Measurements from ENCODE around the gene ULK3.

The ULK3 gene

GRCh38 chr15:74873756-74874424, 30.9 kb upstream of the ULK3 start:
- peak overlapping the region; percentile 24; the same call in 1 of the 2 replicates for H3K27ac ChIP-seq
- H3K27me3 ChIP-seq (ENCODE audit: insufficient read depth, low read depth): no peaks in the 10 kb centered on the region
- H4K20me1 ChIP-seq (ENCODE audit: insufficient read depth): no peaks in the 10 kb centered on the region
- H3K36me3 ChIP-seq (ENCODE audit: insufficient read depth): no peaks in the 10 kb centered on the region; the same call in 1 of the 2 replicates
- H3K79me2 ChIP-seq (ENCODE audit: insufficient read depth, low read depth): peaks cover 37% of the 10 kb centered on the region; the same call in 1 of the 2 replicates
- peak overlapping the region; percentile 50; the same call in 1 of the 2 replicates for H3K9ac ChIP-seq
- no peak for TF ChIP-seq CTCF (conservative IDR thresholded peaks at IDR 0.05; ENCODE audit: low read depth, low read length)
- peak overlapping the region; percentile 74 for H3K4me2 ChIP-seq
- peak overlapping the region; percentile 97 for H2AFZ ChIP-seq (ENCODE audit: low read depth)
- no peak overlapping the region for H3K4me3 ChIP-seq (IDR thresholded peaks at IDR 0.05; ENCODE audit: insufficient read depth, low read depth, low read length)
- peaks cover 22% of the 10 kb centered on the region for H3K4me1 ChIP-seq (ENCODE audit: low read depth, poor library complexity, severe bottlenecking)

- H3K4me3 ChIP-seq (IDR thresholded peaks at IDR 0.05; ENCODE audit: insufficient read depth, low read depth, low read length): no peak within 1 kb of the TSS
- H3K79me2 ChIP-seq (ENCODE audit: insufficient read depth, low read depth): peaks cover 44% of the 10 kb centered on the region; the same call in 1 of the 2 replicates
- H3K27ac ChIP-seq: peak within 1 kb of the TSS; percentile 61
- no peaks in the 10 kb centered on the region for H4K20me1 ChIP-seq (ENCODE audit: insufficient read depth)
- peaks cover 23% of the 10 kb centered on the region for H3K4me1 ChIP-seq (ENCODE audit: low read depth, poor library complexity, severe bottlenecking)
- H3K9ac ChIP-seq: peak within 1 kb of the TSS; percentile 82
- no peak for TF ChIP-seq CTCF (conservative IDR thresholded peaks at IDR 0.05; ENCODE audit: low read depth, low read length)
- H2AFZ ChIP-seq (ENCODE audit: low read depth): peak within 1 kb of the TSS; percentile 97
- peak within 1 kb of the TSS; percentile 94 for H3K4me2 ChIP-seq
- H3K27me3 ChIP-seq (ENCODE audit: insufficient read depth, low read depth): no peaks in the 10 kb centered on the region
- no peaks in the 10 kb centered on the region; the same call in 1 of the 2 replicates for H3K36me3 ChIP-seq (ENCODE audit: insufficient read depth)
Measured at GRCh38 chr15:74873036-74873755, 30.2 kb upstream of the ULK3 start, which contains the start of gene SCAMP2. Gene SCAMP2 (minus strand): TSS chr15:74873365. CDS start chr15:74873255, 110 bp downstream.

DNA sequence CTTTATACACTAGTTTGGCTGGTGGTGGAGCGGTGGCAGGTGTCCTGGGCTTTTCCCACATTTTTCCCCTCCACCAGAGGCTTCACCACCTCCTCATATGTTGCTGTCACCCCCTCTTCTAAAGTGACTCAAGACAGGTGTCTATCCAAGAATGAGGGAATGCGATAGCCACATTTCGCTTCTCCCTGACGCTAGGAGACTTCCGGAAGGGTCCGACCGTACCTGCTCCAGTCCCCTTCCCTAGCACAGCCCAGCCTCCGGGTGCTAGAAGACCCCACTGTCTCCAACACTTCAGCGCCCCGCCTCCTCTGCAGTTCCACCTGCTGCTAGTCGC, 29.7 kb upstream of the ULK3 start:
- no peak for TF ChIP-seq CTCF (conservative IDR thresholded peaks at IDR 0.05; ENCODE audit: low read depth, low read length)
- peak overlapping the region; percentile 94 for H3K4me2 ChIP-seq
- H3K4me1 ChIP-seq (ENCODE audit: low read depth, poor library complexity, severe bottlenecking): peaks cover 23% of the 10 kb centered on the region
- peak overlapping the region; percentile 61 for H3K27ac ChIP-seq
- H3K36me3 ChIP-seq (ENCODE audit: insufficient read depth): no peaks in the 10 kb centered on the region; the same call in 1 of the 2 replicates
- no peaks in the 10 kb centered on the region for H4K20me1 ChIP-seq (ENCODE audit: insufficient read depth)
- H3K27me3 ChIP-seq (ENCODE audit: insufficient read depth, low read depth): no peaks in the 10 kb centered on the region
- H3K79me2 ChIP-seq (ENCODE audit: insufficient read depth, low read depth): peaks cover 49% of the 10 kb centered on the region; the same call in 1 of the 2 replicates
- H3K9ac ChIP-seq: peak overlapping the region; percentile 82
- peak overlapping the region; percentile 97; the same call in 1 of the 2 replicates for H2AFZ ChIP-seq (ENCODE audit: low read depth)
- no peak overlapping the region for H3K4me3 ChIP-seq (IDR thresholded peaks at IDR 0.05; ENCODE audit: insufficient read depth, low read depth, low read length)

DNA sequence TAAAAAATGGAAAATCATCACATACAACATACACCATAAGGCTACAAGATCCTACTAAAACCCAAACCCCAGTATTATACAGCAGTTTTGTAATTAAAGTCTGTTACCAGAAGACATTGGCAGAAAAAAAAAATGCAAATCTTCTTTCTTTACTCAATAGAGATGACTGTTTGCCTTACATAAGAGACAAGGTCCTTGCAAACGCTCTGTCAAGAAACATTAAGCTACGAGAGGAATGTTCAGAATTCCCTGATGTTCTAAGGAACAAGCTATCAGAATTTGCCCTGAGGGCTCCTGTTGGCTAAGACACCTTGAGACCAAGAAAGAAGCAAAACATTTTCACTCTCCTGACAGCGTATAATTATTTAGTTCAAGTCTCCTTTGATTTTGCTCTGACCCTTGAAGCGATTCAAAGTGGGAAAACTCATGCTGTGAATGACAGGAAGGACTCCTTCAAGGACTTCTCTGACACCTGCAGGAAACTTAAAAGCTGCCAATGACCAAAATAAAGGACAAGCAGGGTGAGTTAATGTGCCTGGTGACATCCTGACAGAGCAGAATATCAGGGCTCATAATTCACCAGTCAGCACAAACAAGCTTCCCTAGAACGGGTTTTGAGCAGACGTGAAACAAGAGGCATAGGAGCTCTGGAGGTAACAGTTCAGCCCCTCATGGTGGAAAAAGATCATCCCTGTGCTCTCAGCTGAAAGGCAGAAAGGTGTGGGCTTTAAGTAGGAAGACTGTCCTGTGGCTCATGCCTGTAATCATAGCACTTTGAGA, 27.7 kb upstream of the ULK3 start:
- Histone ChIP-seq H4K20me1 (ENCODE audit: insufficient read depth) (no peaks in the 10 kb centered on the region), H3K79me2 (ENCODE audit: insufficient read depth, low read depth) (peaks cover 57% of the 10 kb centered on the region; the same call in 1 of the 2 replicates), H3K36me3 (ENCODE audit: insufficient read depth) (no peaks in the 10 kb centered on the region; the same call in 1 of the 2 replicates), H3K27me3 (ENCODE audit: insufficient read depth, low read depth) (no peaks in the 10 kb centered on the region), H3K4me2 (no peak overlapping the region; the same call in 1 of the 2 replicates), H3K4me1 (ENCODE audit: low read depth, poor library complexity, severe bottlenecking) (peaks cover 23% of the 10 kb centered on the region), H3K4me3 (IDR thresholded peaks at IDR 0.05; ENCODE audit: insufficient read depth, low read depth, low read length) (no peak overlapping the region), H2AFZ (ENCODE audit: low read depth) (no peak overlapping the region), H3K9ac (no peak overlapping the region), H3K27ac (no peak overlapping the region)
- no peak for TF ChIP-seq CTCF (conservative IDR thresholded peaks at IDR 0.05; ENCODE audit: low read depth, low read length)

Measured in KMS-11 (cell line).